SIG-M5 (cell line): ENCODE data around the gene MGAT5B.

ENCODE experiments used
- DNase-seq: peaks from one replicate; lab custom pipeline; 2025; lab: John Stamatoyannopoulos, UW

Gene MGAT5B

GRCh38 chr17:76981545-76982295 lies 113.5 kb downstream of the MGAT5B start:
- DNase-seq: no peak

DNA sequence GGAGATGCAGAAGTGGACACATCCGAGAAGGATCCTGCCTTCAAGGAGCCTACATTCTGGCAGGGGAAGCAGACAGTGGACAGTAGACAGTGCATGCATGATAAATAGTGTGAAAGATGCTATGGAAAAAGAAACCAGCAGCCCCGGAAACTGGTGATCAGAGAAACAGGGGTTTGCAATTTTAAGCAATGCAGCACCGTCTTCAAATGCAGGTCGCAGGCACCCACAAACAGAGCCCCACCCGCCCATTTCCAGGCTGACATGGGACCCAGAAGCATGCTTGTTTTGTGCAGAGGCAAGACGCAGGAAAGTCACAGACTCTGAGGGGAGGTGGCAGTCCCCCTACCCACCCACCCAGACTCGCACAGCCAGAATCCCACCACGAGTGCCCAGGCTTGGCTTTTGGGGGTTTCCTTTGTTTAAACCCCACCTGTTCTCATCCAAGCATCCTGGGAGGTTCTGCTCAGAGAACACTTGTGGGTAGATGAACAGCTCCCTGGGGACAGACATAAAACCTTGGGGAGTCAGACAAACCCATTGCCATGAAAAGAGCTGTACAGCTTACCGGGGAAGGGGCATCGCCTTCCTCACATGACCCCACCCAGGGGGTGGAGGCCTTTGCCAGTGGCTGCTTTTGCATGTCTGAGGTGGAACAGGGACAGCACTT lies 114.3 kb downstream of the MGAT5B start:
- DNase-seq: no peak

DNA sequence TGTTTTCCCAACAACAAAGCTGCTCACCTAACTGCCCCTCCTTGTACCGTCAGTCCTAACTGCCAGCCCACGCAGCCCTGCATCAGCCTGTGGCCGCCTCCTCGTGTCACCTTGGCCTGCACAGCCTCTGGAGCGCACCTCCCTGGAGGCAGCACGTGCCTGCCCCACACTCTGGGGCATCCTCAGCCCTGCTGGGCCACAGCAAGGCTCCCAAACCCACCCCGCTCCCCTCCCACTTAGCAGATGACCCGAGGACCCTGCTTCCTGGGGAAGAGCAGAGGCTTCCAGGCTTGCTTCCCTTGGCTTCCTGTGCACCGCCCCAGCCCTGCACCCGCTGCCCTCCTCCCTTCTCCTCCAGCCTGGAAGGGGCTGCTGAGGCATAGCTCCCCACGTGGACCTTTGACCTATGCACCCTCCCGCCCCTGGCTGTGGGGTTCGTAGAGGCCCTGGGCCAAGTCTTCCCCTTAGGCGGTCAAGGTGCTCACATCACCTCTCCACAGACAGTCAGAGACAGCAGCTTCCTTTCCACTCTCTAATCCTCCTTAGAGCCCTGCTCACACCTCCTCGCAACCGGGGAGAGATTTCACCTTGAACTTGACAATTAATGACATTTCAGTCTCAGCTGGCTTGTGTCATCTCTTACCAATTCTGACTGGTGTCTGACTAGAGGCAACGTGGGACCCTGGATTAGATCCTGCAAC lies 115.0 kb downstream of the MGAT5B start:
- no peak for DNase-seq

GRCh38 chr17:76986365-76986764 lies 118.2 kb downstream of the MGAT5B start:
- no peak for DNase-seq

- no peak for DNase-seq
Measured at GRCh38 chr17:76987486-76988093, 119.4 kb downstream of the MGAT5B start.

- DNase-seq: no peak
Measured at GRCh38 chr17:76988796-76989195, 120.6 kb downstream of the MGAT5B start.

GRCh38 chr17:76989519-76989918 lies 121.3 kb downstream of the MGAT5B start:
- DNase-seq: no peak

DNA sequence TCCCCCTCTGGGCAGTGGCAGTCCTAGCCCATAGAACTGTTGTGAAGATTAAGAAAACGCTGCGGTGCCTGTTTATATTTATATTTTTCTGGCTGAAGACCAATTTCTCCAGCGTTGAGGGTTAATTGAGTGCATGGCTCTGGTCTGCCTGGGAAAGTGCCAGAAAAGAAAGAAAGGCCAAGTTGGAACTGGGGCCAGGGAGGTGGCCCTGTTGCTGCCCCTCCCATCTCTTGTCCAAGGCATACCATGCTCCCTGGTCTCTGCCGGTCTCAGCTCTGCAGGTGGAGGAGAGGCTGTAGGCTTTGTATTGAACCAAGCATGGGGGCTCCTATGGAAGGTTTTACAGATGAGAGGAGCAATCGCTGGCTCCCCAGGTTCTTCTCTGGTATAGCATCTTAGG lies 124.7 kb downstream of the MGAT5B start:
- no peak for DNase-seq

GRCh38 chr17:76993651-76994050 lies 125.4 kb downstream of the MGAT5B start:
- DNase-seq: no peak

DNA sequence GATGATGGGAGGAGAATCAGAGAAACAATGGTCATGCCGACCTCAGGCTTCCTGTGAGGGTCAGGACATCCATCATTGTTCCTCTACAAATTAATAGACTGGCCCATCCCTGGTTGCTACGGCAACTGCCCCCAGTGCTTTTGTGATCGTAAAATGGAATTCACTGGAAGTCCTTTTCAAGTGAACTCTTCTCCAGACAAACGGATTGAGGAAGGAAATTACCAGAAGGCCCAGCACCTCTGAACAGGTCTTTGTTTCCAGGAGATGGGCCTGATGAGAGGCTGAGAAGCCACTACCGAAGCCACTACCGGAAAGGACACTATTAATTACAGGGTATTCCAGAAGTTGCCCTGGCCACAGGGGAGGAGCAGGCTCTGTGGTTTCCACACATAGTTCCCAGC lies 126.0 kb downstream of the MGAT5B start:
- no peak for DNase-seq

DNA sequence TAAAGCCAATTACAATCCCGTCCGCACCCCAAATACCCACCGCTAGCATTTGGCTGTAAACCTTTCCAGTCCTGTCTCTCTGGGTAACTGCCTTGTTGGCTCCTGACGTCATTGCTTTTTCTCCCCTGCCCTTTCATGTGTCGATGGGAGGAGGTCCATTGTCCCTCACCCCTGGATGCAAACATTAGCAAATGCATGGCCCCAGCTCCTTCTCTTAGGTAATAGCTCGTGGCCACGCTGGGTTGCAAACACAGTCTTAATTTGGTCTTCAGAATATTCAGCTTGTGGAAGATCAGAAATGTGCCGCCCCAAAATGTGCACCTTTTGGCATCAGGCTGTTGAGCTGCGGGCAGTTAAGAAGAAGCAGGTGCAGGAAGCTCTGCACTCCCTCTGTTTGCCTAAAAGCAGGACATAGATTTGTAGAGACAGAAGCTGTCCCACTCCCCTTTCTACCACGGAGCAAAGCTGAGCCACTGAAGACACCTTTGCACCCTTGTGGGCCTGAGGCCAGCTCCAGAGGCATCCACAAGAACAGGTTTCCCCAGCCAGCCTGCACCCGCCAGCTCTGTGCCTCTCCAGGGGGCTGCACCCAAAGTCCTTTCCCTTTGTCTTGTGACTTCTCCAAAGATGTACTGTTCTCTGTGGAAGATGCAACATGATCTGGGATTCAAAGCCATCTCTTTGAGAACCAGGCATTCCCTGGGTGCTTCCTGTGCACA lies 127.3 kb downstream of the MGAT5B start:
- no peak for DNase-seq

- no peak for DNase-seq
Measured at GRCh38 chr17:76996741-76997694, 128.8 kb downstream of the MGAT5B start.

GRCh38 chr17:76997981-76998531 lies 129.9 kb downstream of the MGAT5B start:
- no peak for DNase-seq

DNA sequence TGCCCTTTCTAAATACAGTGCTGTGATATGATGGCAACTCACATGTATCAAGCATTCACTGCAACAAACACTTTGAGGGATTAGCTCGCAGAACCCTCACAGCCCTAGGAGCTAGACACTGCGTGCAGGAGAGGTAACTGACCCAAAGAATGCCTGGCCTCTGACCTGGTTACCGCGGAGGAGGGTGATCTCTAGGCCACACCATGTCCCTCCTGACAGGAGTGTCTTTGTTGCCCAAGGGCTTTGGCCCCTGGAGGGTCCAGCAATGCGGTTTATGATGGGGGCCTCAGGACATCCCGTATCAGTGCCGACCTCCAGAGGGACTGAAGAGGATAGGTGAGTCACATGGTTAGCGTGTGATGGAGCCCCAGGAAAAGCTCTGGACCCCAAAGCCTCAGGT lies 130.6 kb downstream of the MGAT5B start:
- no peak for DNase-seq
